Esophagus squamous epithelium (tissue), 4 donors: Measurements from ENCODE around the gene SMYD3.

Source experiments
- CTCF ChIP-seq, 6 experiments: fragments of 450-650 bp in 4 of 6; fragments of 200-600 bp in 2 of 6; sonication (generic) in 2 of 6; IDR thresholded peaks; one replicate each; pipeline ENCODE4 v1.5.1; 2016 to 2019; ENCODE audit warnings: antibody characterized with exemption in 6 of 6, mild to moderate bottlenecking in 4 of 6, moderate library complexity in 4 of 6
- POLR2A ChIP-seq, 4 donors: fragments of 450-650 bp; IDR thresholded peaks; one replicate each; pipeline ENCODE4 v1.6.1; 2017; ENCODE audit warnings: antibody characterized with exemption in 4 of 4, mild to moderate bottlenecking in 4 of 4, moderate library complexity in 3 of 4

- no peak for TF ChIP-seq CTCF (IDR thresholded peaks at IDR 0.05)
- no peak for TF ChIP-seq POLR2A (IDR thresholded peaks at IDR 0.05)
These were observed 701.5 kb downstream of the SMYD3 start for GRCh38 chr1:245805532-245805931.
